ENCODE measurements around the gene CEMIP.

DNA sequence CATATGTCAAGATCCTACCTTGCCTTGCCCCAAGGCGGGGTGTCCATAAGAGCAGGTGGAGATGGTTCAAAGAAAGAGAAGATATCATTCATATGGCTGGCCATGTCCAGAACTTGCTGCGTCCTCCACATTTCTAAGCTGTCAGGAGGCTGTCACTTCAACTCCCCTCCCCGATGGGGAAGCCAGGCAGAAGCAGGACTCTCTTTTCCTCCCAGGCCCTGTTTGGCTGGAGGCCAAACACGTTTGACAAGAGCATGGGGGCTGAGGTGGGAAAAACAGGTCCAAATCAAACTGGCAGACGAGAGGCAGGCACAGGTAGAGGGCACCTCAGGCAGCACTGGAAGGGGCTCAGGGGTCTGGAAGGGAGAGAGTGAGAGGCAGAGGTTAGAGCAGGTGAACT lies 172.8 kb downstream of the CEMIP start:
- TF ChIP-seq CTCF (IDR thresholded peaks at IDR 0.05) (no peak), POLR2A (IDR thresholded peaks at IDR 0.05) (no peak)
